Epithelial cell of prostate (primary cell): ENCODE measurements around the gene MYO7A.
"Not testable (repeated sequence)": the region's sequence is repeated elsewhere in the genome, so short reads cannot be mapped to it uniquely, and the experiment has no call there.

ENCODE experiments used
- DNase-seq: peaks from one replicate; pipeline ENCODE4 v3.0.0-alpha.2; 2011; ENCODE audit warnings: low read depth, low spot score
- H3K27ac ChIP-seq: fragments of 450-650 bp; 2 replicates; pipeline ENCODE4 v1.5.1; 2017; ENCODE audit warnings: mild to moderate bottlenecking

The MYO7A gene

GRCh38 chr11:77092382-77092781 lies 35.7 kb upstream of the MYO7A start:
- DNase-seq = no peak
- H3K27ac ChIP-seq = no peak overlapping the region

- no peak overlapping the region for H3K27ac ChIP-seq
- DNase-seq = no peak
These were observed 34.8 kb upstream of the MYO7A start for GRCh38 chr11:77093056-77093891.

DNA sequence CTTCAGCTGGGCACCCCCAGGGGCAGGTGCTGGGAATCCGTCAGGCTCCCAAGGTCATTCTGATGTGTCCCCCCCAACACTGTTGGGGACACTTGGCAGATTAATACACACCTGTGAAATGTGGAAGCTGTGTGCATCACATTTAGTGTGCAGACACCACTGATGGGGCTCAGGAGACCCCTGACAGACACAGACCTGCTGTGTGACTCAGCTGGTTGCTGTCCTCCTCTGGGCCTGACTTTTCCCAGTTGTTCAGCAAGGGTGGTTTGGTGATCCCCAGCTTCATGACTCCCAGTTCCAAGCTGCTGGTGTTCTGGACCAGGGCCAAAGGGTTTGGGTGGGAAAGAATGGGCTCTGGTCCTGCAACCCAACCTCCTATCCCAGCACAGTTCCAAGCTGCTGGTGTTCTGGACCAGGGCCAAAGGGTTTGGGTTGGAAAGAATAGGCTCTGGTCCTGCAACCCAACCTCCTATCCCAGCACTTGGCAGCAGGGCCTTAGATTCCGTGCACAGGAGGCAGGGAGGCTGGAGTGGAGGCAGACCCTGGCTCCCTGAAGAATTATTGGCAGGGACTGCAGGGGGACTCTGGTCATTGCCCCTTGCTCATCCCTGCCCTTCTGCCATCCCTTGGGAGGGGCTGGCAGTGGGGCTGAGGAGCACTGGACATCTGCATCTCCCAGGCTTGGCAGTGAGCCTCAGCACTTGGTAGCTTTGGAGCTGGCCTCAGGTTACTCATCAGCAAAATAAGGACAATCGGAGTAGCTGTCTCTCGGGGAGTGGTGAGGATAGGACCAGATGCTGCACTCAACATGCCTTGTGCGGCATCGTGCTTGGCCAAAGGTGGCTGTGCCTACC lies 33.8 kb upstream of the MYO7A start:
- DNase-seq = no peak
- no peak overlapping the region for H3K27ac ChIP-seq

DNA sequence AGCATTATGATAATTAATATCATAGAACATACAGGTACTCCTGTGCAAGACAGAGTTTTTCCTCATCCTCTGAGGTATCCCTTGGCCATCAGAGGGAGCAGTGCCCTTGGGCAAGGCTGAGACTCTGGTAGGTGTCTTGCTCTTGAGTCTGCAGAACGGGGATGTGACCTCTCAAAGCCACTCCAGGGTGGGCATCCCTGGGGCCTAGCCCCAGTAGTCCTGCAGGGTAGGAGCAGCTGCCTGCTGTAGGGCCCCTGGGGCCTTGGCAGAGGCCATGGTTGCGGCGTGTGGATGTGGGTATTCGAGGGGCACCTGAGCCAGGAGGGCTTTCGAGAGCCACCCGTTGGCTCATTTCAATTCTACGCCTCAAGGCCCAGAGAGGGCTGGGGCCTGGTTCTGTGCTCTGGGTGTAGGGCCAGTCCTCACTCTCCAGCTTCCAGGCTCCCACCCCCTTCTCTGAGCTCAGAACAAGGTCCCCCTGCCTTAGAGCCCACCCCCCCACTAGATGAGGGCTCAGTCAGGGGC lies 33.1 kb upstream of the MYO7A start:
- DNase-seq = no peak
- no peak overlapping the region for H3K27ac ChIP-seq

GRCh38 chr11:77095551-77096490 lies 32.2 kb upstream of the MYO7A start:
- H3K27ac ChIP-seq = no peak overlapping the region
- no peak for DNase-seq

DNA sequence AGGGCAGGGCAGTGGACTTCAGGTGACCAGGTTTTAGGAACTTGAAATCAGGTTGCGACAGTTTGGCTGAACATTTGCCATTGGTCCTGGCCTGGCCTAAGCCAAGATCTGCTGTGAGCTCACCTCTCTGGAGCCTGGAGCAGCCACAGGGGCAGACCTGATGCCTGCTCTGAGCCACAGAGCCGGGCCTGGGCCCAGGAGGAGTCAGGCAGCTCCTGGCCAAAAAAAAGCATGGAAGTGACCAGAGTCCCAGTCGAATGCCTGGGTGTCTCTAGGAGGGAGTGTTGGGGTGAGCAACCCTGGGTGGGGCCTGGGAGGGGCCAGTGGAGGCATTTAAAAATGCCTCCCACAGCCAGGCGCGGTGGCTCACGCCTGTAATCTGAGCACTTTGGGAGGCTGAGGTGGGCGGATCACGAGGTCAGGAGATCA lies 31.4 kb upstream of the MYO7A start:
- H3K27ac ChIP-seq = no peak overlapping the region
- no peak for DNase-seq

DNA sequence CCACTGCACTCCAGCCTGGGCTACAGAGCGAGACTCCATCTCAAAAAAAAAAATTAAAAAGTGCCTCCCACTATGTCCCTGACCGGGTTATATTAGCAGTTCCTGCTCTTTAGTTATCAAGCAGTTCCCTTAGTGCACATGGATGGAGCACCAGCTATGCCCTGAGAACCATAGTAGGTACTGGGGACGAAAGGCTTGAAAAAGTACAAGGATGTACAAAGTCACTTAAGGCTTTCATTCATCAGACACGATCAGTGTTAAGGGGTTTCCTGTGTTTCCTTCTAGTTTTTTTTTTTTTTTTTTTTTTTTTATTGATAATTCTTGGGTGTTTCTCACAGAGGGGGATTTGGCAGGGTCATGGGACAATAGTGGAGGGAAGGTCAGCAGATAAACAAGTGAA lies 30.9 kb upstream of the MYO7A start:
- H3K27ac ChIP-seq, DNase-seq: not testable (repeated sequence)

DNA sequence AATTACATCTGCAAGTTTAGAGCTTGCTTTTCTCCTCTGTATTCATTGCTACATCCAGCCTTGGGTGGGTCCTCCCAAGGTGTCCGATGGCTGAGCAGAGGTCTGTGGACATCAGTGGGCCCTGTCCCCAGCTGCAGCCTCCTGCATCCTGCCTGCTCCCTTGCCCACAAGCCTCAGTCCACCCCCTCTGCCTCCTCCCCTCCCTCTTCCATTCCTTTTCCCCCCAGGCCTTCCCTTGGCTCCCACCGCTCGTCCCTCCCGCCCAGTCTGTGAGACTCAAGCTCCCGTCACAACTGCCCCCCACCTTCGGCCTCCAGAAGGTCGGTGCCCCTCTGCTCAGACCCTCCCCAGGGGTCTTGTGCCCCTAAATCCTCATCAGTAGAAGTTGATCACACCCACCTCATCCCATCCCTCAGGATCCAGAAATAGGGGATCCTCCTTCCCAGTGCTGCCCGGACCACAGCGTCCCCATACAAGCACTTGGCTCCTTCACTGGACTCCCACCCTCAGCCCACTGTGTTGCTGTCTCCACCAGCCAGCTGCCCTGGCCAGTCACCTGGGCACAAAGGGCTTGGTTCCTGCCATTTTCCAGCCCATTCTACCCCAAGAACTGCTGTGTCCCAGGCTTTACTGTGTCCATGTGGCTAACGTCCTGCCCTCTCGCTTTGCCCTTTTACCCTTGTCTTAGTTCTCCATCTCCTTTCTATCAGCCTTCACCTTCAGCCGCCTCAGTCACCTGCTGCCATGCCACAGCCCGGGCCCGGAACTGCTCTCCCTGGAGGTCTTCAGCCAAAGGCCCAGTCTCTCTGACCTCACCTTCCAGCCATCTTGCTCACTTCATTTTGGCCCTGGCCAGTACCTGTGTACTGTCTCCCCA lies 27.6 kb upstream of the MYO7A start:
- no peak for DNase-seq
- H3K27ac ChIP-seq = no peak overlapping the region

DNA sequence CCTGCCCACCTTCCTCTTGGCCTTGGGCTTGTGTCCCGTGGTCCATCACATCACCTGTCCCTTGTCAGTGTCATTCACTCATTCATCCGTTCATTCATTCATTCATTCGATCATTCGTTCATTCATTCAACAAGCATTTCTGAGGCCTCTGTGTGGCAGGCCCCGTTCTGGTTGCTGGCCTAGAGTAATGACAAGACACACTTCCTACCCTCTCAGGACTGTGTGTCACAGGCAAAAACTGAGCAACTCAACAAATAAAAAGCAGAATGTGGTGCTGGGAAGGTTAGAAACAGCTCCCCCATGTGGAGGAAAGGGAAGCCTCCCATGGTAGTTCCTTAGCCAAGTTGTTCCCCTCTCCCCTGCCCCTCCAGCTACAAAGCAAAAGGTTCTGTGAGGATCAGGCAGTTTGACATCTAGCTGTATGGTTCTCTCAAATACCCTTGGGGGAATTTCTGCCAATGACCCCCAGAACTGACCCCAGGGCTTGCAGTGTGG lies 27.0 kb upstream of the MYO7A start:
- DNase-seq = no peak

GRCh38 chr11:77102246-77103210 lies 25.5 kb upstream of the MYO7A start, which contains the start of gene OMP:
OMP (plus strand) TSS chr11:77102840; CDS start chr11:77102840, 0 bp downstream.
- DNase-seq = no peak
- no peak within 1 kb of the TSS for H3K27ac ChIP-seq

More for the DNA sequence above, 27.0 kb upstream of the MYO7A start:
- H3K27ac ChIP-seq = no peak overlapping the region

- DNase-seq = no peak
- no peak overlapping the region for H3K27ac ChIP-seq
These were observed 24.7 kb upstream of the MYO7A start for GRCh38 chr11:77103319-77103718.

GRCh38 chr11:77104727-77105126 lies 23.3 kb upstream of the MYO7A start:
- H3K27ac ChIP-seq = no peak overlapping the region
- DNase-seq = no peak

DNA sequence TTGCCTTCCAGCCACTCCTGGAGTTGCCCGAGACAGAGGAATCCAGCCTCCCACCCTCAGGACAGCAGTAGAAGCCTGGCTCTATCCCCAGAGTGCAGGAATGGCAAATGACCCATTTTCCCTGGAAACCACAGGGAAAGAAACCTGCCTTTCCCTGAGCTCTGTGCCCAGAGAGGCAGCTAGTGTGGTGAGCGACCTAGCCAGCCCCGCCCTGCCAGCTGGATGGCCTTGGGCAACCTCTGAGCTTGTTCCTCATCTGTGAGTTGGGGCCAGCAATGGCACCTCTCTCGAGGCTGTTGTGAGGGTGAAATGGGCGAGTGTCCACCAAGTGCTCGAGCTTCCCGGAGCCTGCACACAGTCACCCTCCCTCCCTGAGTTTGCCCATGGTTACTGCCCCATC lies 21.7 kb upstream of the MYO7A start:
- DNase-seq = no peak

GRCh38 chr11:77106759-77107158 lies 21.3 kb upstream of the MYO7A start:
- no peak for DNase-seq
- H3K27ac ChIP-seq = no peak overlapping the region

More for the DNA sequence above, 21.7 kb upstream of the MYO7A start:
- no peak overlapping the region for H3K27ac ChIP-seq

- no peak overlapping the region for H3K27ac ChIP-seq
- DNase-seq = peak; percentile 6
These were observed 20.1 kb upstream of the MYO7A start for GRCh38 chr11:77107950-77108349.

GRCh38 chr11:77108436-77108835 lies 19.6 kb upstream of the MYO7A start:
- no peak overlapping the region for H3K27ac ChIP-seq

DNA sequence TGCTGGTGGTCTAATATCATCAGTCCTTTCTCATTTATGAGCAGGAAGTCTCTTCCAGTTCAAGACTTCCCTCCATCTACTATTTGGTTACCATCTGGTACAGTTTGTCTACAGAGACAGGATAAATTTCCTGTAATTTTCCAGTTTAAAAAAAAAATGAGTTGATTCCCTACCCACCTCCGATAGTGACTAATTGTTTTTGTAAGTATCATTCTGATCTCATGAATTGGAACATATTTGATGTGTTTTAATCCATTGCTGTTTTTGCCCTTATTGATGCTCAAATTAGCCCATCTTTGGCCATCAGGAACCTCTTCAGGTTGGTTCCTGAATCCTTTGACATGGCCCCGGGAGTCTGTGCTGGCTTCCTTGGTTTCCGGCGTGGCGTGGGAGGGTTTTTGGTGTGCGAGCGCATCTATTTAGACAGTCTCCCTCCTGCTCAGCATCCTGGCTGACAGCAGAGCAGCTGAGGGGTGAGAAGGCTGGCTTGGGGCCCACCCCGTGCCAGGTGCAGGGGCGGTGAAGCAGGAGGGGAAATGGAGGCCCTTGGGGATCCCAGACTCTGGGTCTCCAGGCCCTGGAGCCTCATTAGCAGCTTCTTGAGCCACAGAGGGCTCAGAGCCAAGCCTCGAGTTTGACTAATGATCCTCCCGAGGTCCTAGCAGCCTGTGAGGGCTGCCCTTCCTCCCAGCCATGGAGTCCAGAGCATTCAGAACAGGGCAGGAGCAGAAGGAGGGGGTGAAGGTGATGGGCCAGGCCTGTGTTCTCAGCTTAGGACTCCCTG lies 18.6 kb upstream of the MYO7A start:
- DNase-seq = no peak
- H3K27ac ChIP-seq = no peak overlapping the region

More at GRCh38 chr11:77108436-77108835, 19.6 kb upstream of the MYO7A start:
- no peak for DNase-seq
